ENCODE measurements around the gene HLA-B.

DNA sequence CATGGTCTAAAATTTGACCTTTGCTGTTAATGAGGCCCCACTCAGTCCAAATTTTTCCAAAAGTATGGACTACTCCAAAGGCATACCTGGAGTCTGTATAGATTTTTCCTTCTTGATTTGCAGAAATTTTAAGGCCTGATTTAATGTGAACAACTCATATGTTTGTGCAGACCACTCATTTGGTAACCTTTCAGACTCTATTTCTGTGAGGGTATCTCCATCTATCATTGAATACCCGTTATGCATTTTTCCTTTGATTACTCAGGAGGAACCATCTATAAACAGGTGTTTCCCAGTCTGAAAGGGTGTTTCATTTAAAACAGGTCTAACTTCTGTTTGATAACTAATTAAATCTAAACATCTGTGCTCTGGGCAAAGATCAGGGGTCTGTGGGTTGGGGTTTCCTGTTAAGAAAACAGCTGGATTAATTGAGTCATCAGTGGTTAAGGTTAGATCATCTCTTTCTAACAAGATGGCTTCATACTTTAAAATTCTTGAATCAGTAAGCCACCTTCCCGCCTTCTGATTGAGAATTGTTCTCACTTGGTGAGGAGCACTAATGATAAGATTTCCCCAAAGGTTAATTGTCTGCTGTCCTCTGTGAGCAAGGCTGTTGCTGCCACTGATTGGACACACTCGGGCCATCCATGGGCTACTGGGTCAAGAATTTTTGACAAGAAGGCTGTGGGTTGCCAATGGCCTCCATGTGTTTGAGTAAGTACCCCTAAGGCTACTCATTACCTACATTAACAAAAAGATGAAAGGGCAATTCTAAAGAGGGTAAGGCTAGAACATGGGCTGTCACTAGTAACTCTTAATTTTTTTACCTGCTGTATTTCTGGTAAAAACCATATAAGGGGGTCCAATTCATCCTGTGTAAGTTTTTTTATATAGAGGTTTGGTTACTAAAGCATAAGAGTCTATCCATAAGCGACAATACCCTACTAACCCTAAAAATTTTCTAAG lies 24.1 kb downstream of the HLA-B start:
- TF ChIP-seq, protein P1, sequence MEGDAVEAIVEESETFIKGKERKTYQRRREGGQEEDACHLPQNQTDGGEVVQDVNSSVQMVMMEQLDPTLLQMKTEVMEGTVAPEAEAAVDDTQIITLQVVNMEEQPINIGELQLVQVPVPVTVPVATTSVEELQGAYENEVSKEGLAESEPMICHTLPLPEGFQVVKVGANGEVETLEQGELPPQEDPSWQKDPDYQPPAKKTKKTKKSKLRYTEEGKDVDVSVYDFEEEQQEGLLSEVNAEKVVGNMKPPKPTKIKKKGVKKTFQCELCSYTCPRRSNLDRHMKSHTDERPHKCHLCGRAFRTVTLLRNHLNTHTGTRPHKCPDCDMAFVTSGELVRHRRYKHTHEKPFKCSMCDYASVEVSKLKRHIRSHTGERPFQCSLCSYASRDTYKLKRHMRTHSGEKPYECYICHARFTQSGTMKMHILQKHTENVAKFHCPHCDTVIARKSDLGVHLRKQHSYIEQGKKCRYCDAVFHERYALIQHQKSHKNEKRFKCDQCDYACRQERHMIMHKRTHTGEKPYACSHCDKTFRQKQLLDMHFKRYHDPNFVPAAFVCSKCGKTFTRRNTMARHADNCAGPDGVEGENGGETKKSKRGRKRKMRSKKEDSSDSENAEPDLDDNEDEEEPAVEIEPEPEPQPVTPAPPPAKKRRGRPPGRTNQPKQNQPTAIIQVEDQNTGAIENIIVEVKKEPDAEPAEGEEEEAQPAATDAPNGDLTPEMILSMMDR (IDR thresholded peaks at IDR 0.05; ENCODE audit: low read depth, low read length, poor library complexity, severe bottlenecking): no peak
- no peak for TF ChIP-seq EZH2phosphoT487 (IDR thresholded peaks at IDR 0.05; ENCODE audit: borderline replicate concordance, low read length)

Data from DOHH2 (cell line).